Left forelimb (tissue), 1 donor: ENCODE data around the gene SLC15A1.

ENCODE experiments used
- DNase-seq: peaks from one replicate; pipeline ENCODE4 v3.0.0-alpha.2; 2018; ENCODE audit warnings: low spot score

Gene SLC15A1, protein sequence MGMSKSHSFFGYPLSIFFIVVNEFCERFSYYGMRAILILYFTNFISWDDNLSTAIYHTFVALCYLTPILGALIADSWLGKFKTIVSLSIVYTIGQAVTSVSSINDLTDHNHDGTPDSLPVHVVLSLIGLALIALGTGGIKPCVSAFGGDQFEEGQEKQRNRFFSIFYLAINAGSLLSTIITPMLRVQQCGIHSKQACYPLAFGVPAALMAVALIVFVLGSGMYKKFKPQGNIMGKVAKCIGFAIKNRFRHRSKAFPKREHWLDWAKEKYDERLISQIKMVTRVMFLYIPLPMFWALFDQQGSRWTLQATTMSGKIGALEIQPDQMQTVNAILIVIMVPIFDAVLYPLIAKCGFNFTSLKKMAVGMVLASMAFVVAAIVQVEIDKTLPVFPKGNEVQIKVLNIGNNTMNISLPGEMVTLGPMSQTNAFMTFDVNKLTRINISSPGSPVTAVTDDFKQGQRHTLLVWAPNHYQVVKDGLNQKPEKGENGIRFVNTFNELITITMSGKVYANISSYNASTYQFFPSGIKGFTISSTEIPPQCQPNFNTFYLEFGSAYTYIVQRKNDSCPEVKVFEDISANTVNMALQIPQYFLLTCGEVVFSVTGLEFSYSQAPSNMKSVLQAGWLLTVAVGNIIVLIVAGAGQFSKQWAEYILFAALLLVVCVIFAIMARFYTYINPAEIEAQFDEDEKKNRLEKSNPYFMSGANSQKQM

GRCh38 chr13:98752467-98753290, at the start of gene SLC15A1:
Gene SLC15A1, minus strand, starts transcription at chr13:98752672. Its CDS starts 74 bp downstream, at chr13:98752598.
- no peak for DNase-seq

- no peak for DNase-seq
Observed at GRCh38 chr13:98801626-98802418, 49.4 kb upstream of the SLC15A1 start.

- DNase-seq = no peak
Observed at GRCh38 chr13:98800078-98800477, 47.6 kb upstream of the SLC15A1 start.

- no peak for DNase-seq
Observed at GRCh38 chr13:98798849-98799645, 46.6 kb upstream of the SLC15A1 start.

GRCh38 chr13:98797456-98797855, 45.0 kb upstream of the SLC15A1 start:
- DNase-seq = no peak

DNA sequence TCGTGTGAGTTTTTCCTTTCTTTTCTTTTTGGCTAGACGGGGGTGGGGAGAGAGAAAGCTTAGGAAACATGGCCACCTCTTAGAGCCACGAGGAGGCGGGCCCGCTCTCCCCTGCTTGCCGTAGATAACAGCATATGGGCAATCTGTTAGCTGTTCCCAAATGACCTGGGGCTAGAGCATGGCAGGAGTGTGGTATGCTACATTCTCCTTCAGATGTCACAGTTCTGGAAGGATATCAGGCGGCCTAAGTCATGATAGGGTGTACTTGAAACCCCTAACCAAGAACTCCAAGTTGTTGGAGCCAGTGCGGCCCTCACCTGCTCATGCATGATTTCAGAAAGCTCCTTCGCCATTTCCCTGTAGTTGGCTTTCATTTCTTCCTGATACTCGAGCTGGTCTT, 44.3 kb upstream of the SLC15A1 start:
- DNase-seq = no peak

DNA sequence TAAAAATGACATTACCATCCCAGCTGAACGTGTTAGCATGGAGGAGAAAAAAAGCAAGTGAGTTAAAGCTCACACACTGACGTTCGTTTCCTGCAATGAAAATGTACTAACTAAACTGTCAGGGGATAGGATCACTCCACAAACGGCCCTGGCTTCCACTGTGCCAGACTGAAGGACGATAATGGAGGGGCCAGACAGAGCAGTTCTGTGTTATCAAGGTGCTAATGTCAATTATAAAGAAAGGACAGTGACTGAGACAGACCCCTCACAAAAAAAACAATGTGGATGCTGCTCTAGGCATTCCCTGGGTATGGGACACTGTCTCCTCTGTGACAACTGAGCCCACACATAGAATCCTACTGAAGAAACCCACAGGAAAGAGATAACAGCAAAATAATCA, 43.7 kb upstream of the SLC15A1 start:
- no peak for DNase-seq

DNA sequence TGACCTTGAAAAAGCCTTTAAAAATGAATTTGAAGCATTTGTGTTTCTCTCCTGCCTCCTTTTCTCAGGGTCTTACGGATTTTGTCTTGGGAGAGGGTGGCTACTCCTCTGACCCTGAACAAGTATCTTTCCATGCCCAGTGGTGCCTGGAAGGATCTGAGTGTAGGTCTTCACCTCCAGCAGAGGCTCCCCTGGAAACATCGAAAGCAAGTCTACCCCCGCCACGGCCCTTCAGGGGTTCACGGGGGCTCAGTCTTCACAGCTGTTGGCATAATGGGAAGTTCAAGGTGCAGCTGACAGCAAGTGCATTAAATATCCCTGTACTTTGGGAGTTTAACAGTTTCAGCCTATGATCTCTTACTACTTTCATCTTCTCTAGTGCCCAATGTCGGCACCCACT, 42.7 kb upstream of the SLC15A1 start:
- no peak for DNase-seq

DNA sequence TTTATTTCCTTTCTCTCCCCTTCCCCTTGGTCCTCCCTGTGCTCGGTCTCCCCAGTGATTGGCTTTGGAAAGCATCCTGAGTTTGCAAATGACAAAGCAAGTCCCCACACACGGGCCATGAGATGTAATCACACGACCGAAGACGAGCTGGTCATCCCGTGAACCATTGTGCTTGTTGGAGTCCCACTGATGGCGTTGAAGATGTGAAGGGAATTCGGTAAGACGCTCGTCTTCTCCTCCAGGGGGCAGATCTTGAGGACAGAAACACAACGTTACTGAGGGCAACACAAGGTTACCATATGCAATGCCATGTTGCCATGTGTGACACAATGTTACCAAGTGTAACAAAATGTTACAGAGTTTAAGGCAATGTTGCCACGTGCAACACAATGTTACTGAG, 42.0 kb upstream of the SLC15A1 start:
- DNase-seq = no peak

GRCh38 chr13:98792785-98793495, 40.5 kb upstream of the SLC15A1 start:
- DNase-seq = no peak

DNA sequence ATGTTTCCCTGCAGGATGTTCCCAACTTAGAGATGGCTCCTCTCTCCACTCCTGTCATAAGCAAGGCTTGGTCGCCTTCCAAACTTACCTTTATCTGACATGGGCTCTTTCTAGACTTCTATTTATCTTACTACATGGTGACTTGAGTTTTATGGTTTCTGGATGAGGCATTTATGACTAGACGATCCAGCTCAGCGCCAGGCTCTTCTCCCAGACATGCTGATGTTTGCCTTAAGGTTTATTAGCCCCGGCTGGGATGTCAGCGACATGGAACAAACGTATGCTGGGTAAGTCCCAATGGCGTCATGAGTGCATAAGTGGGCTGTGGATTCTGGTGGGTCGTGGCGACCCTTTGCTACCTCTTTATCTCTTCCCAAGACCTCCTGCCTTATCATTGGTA, 39.8 kb upstream of the SLC15A1 start:
- DNase-seq = no peak

DNA sequence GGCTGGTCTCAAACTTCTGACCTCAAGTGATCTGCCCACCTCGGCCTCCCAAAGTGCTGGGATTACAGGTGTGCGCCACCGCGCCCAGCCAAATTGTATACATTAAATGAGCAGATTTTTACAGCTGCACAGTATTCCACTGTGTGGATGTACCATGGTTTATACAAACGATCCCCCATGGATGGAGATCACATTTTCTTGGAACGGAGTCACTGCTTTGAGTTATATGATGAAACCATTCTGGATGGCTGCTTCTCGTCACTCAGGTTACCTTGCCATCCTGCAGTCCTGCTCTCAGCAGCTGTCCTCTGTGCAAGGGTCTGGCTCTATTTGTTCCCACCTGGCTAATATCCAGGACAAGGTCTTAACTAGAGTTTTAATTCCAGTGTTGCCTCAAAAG, 39.1 kb upstream of the SLC15A1 start:
- no peak for DNase-seq

GRCh38 chr13:98787996-98788395, 35.5 kb upstream of the SLC15A1 start:
- no peak for DNase-seq

DNA sequence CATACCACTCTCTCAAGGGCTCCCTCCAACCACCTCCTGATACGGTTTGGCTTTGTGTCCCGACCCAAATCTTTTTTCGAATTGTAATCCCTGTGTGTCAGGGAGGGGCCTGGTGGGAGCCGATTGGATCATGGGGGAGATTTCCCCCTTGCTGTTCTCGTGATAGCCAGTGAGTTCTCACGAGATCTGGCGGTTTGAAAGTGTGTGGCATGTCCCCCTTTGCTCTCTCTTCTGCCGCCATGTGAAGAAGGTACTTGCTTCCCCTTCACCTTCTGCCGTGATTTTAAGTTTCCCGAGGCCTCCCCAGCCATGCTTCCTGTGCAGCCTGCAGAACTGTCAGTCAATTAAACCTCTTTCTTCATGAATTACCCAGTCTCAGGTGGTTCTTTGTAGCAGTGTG, 34.7 kb upstream of the SLC15A1 start:
- no peak for DNase-seq

DNA sequence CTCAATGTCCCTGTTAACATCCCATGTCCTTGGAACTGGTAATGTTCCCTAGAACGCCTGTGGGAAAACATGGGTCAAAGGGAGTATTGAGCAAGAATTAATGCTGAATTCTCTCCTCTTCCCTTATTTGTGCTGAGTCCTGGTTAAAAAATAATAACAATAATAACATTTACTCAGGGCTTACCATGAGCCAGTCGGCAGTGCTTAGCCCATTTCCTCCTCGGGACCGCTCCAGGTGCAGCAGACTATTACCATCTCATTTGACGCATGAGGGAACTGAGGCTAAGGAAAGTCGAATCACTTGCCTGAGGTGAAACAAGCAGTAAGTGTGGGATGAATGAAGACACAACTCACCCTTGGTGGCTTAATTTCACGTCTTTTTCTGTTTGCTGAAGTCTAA, 33.6 kb upstream of the SLC15A1 start:
- DNase-seq = no peak

- DNase-seq = no peak
Observed at GRCh38 chr13:98785405-98785804, 32.9 kb upstream of the SLC15A1 start.

GRCh38 chr13:98784666-98785065, 32.2 kb upstream of the SLC15A1 start:
- DNase-seq = no peak

DNA sequence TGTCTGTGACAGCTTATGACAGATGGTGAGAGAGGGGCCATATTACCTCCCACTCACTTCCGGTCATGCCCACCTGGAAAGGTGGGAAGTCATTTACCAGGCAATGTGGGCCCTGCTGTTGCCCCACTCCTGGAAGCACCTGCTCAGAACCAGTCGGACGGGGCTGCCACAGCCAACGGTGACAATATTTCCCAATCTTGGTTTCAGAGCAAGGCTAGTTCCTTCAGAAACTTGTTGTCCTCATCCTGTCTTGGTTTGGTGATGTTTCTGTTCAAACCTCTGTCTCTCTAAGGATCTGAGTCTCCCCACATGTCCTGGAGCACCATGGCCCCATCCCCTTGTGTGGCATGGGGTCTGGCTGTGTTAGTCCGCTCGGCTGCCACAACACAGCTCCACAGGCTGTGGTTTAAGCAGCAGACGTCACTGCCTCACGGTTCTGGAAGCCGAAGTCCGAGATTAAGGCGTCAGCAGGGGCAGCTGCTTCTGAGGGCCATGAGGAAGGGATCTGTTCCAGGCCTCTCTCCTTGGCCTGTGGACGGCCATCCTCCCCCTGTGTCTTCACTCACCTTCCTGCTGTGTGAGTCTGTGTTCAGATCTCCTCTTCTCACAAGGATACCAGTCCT, 31.5 kb upstream of the SLC15A1 start:
- no peak for DNase-seq

- no peak for DNase-seq
Observed at GRCh38 chr13:98782654-98783053, 30.2 kb upstream of the SLC15A1 start.

DNA sequence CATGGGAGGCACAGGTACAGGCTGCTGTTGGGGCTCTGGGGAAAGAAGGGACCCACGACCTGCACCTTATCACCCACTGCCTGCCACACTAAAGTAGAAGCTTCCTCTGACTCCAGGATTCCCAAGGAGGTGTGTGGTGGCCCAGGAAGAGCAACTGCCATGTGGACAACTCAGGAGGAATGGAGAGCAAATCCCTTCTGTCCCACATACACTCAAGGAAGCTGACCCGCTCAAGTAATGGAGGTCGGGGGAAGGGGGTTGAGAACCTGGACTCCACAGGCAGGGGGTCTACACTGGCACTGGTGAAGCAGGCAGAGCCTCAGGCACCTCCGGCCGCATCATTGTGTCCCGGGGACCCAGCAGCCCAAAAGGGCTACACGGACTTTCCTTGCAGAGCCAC, 29.4 kb upstream of the SLC15A1 start:
- DNase-seq = no peak
